CD4-positive, alpha-beta memory T cell (primary cell): Measurements from ENCODE around the gene ATXN2L. TPM values are rescaled to one million over a fixed set of nuclear protein-coding genes. Genes with fewer than 3 reads are reported as not detected.

Source experiments
- CTCF ChIA-PET: fragments of 350-600 bp; sonication (Branson Sonifier 250); formaldehyde crosslinking; loops from one replicate; lab custom pipeline; 2021; ENCODE audit warnings: inconsistent platforms; ENCODE audit not compliant: partially characterized antibody; lab: Charles Lee
- POLR2A ChIA-PET: fragments of 350-600 bp; sonication (Branson Sonifier 250); formaldehyde crosslinking; loops from one replicate; lab custom pipeline; 2021; ENCODE audit not compliant: partially characterized antibody; lab: Charles Lee
- DNase-seq, 5 donors: peaks; one replicate each; pipeline versions ENCODE4 v3.0.0 to v3.0.0-alpha.2; 2020 to 2022; ENCODE audit warnings: mixed read lengths in 1 of 5
- H3K27ac ChIP-seq: one replicate; pipeline ENCODE4 v1.7.0; 2013; ENCODE audit warnings: low read depth, low read length
- H3K27me3 ChIP-seq: 2 replicates; pipeline ENCODE4 v1.7.0; 2013; ENCODE audit warnings: mild to moderate bottlenecking, low read length, moderate library complexity; ENCODE audit not compliant: insufficient read depth
- H3K36me3 ChIP-seq: 2 replicates; pipeline ENCODE4 v1.7.0; 2013; ENCODE audit warnings: mild to moderate bottlenecking, low read length, moderate library complexity; ENCODE audit not compliant: insufficient read depth
- H3K4me1 ChIP-seq: 2 replicates; pipeline ENCODE4 v1.7.0; 2013; ENCODE audit warnings: mild to moderate bottlenecking, low read length, moderate library complexity; ENCODE audit not compliant: insufficient read depth
- H3K4me3 ChIP-seq, 2 donors: one replicate each; pipeline ENCODE4 v1.7.0; 2013; ENCODE audit warnings: low read length in 2 of 2, mild to moderate bottlenecking in 1 of 2
- H3K9me3 ChIP-seq, 2 donors: one replicate each; pipeline ENCODE4 v1.7.0; 2013; ENCODE audit warnings: low read length in 2 of 2, control low read depth in 1 of 2; ENCODE audit not compliant: control insufficient read depth in 1 of 2
- H3K27ac Mint-ChIP-seq, 7 donors: one replicate each; pipeline ENCODE4 v1.8.0; 2020 to 2021; ENCODE audit warnings: mixed read lengths in 7 of 7, mild to moderate bottlenecking in 6 of 7, inconsistent platforms in 3 of 7, moderate library complexity in 3 of 7
- H3K27me3 Mint-ChIP-seq, 2 donors: one replicate each; pipeline ENCODE4 v1.8.0; 2020 to 2021; ENCODE audit warnings: mixed read lengths in 2 of 2
- H3K36me3 Mint-ChIP-seq, 2 donors: one replicate each; pipeline ENCODE4 v1.8.0; 2020 to 2021; ENCODE audit warnings: mixed read lengths in 2 of 2, inconsistent platforms in 1 of 2, mild to moderate bottlenecking in 1 of 2
- H3K4me1 Mint-ChIP-seq, 4 donors: one replicate each; pipeline ENCODE4 v1.8.0; 2020 to 2021; ENCODE audit warnings: mixed read lengths in 4 of 4, mild to moderate bottlenecking in 1 of 4
- H3K4me3 Mint-ChIP-seq, 8 donors: one replicate each; pipeline ENCODE4 v1.8.0; 2020 to 2021; ENCODE audit warnings: mixed read lengths in 8 of 8, mild to moderate bottlenecking in 7 of 8, moderate library complexity in 6 of 8, inconsistent platforms in 3 of 8
- H3K9me3 Mint-ChIP-seq, 8 donors: one replicate each; pipeline ENCODE4 v1.8.0; 2020 to 2021; ENCODE audit warnings: mixed read lengths in 8 of 8, mild to moderate bottlenecking in 5 of 8, inconsistent platforms in 3 of 8, moderate library complexity in 1 of 8
- intact Hi-C: fragments of 100-400 bp; cut with micrococcal nuclease; formaldehyde crosslinking; loops from one replicate; pipeline ENCODE4 v1.15.1; 2023
- polyA plus RNA-seq, 2 donors: library from polyadenylated mRNA; unstranded; fragments of 300-500 nt; fragmentation: Illumina TruSeq; gene quantifications; one replicate each; pipeline ENCODE4 v1.2.3, GENCODE V29; 2021
- total RNA-seq, 2 experiments: library from RNA; stranded (reverse); gene quantifications; one replicate each; pipeline ENCODE4 v1.2.3, GENCODE V29; 2021

The ATXN2L gene
- total and polyA plus RNA-seq, 4 experiments from 2014 or later = 7.1 to 266 (median 150) TPM

DNA sequence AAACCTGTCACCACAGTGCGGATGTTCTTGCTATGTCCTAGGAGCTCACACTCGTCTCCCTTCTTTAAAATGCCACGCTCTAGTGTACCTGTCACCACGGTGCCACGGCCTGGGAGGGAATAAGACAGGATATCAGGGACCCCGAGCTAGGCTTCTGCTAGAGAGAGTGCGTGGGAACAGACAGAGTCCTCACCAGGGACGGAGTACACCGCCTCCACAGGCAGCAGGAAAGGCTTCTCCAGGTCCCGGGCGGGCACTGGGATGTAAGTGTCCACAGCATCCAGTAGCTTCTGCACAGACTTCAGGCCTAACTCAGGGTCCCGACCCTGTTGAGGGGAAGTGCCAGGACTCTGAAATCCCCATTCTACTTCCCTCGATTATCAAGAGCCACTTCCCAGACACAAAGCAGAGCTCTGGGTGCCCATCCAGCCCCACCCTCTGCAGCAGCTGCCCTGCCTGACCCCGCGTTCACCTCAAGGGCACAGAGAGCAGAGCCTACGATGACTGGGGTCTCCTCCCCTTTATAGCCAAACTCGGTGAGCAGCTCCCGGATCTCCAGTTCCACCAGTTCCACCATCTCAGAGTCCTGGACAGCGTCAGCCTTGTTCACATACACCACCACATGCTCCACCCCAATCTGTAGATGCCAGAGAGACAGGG lies 21.6 kb downstream of the ATXN2L start:
- ChIA-PET CTCF (interaction anchor here (1.3 kb wide), 1 partner anchor 101 kb away, joined by 4 read pairs; no protein-coding TSS in a partner anchor), POLR2A (interaction anchor here (1.0 to 5.7 kb wide), 4 partner anchors 11 to 22 kb away, joined by 4 to 149 read pairs (median 52); partner anchors contain the start of genes ATXN2L and SH2B1)
- intact Hi-C loops = no loop called here
- H3K9me3 ChIP-seq = no peaks in the 10 kb centered on the region
- peak overlapping the region; percentile 35 to 97 (median 81) for H3K4me3 Mint-ChIP-seq
- peaks cover 22% of the 10 kb centered on the region for H3K4me1 ChIP-seq
- H3K36me3 Mint-ChIP-seq = peaks cover 13 to 52% of the 10 kb centered on the region in 2 donors
- no peak overlapping the region for H3K4me3 ChIP-seq
- peaks cover 18 to 35% (median 25%) of the 10 kb centered on the region in 4 donors for H3K4me1 Mint-ChIP-seq
- peaks cover 0 to 3% (median 0%) of the 10 kb centered on the region in 8 donors for H3K9me3 Mint-ChIP-seq
- H3K27ac Mint-ChIP-seq = peak overlapping the region in 4 of 7 donors; percentile 41 to 99 (median 96)
- no peak for DNase-seq
- H3K27ac ChIP-seq = peak overlapping the region; percentile 87
- no peaks in the 10 kb centered on the region for H3K27me3 Mint-ChIP-seq
- H3K27me3 ChIP-seq = no peaks in the 10 kb centered on the region
- H3K36me3 ChIP-seq = peaks cover 30% of the 10 kb centered on the region

DNA sequence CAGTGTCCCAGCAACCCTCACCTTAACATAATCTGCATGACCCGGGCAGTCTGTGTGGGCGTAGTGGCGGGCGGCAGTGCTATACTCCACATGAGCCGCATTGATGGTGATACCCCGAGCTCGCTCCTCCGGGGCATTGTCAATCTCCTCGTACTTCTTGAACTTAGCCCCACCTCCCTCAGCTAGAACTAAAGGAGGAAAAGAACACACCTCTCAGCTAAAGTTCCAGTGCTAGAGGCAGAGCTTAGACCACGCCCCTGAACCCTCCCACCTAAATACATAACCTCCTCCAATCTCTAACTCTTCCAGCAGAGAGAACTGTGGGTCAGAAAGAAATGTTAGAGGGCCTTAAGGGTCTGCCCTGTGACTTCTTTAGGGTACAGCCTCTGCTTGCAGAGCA lies 22.5 kb downstream of the ATXN2L start:
- peaks cover 22% of the 10 kb centered on the region for H3K4me1 ChIP-seq
- peak overlapping the region; percentile 87 for H3K27ac ChIP-seq
- Mint-ChIP-seq H3K4me1 (peaks cover 18 to 35% (median 25%) of the 10 kb centered on the region in 4 donors), H3K27me3 (no peaks in the 10 kb centered on the region), H3K9me3 (peaks cover 0 to 3% (median 0%) of the 10 kb centered on the region in 8 donors), H3K27ac (peak overlapping the region; percentile 95 to 99 (median 97)), H3K4me3 (peak overlapping the region; percentile 92 to 100 (median 94)), H3K36me3 (peaks cover 13 to 49% of the 10 kb centered on the region in 2 donors)
- intact Hi-C loops = no loop called here
- H3K4me3 ChIP-seq = peak overlapping the region; percentile 71 to 93
- H3K9me3 ChIP-seq = no peaks in the 10 kb centered on the region
- H3K27me3 ChIP-seq = no peaks in the 10 kb centered on the region
- DNase-seq = peak in 1 of 5 donors; percentile 57
- peaks cover 30% of the 10 kb centered on the region for H3K36me3 ChIP-seq
- POLR2A ChIA-PET = interaction anchor here (1.0 to 5.7 kb wide), 10 partner anchors 10 to 105 kb away, joined by 3 to 149 read pairs (median 8); partner anchors contain the start of genes ATXN2L, NFATC2IP, RABEP2 and SH2B1
- CTCF ChIA-PET = interaction anchor here (0.7 to 4.8 kb wide), 5 partner anchors 13 to 100 kb away, joined by 3 to 13 read pairs (median 4); partner anchors contain the start of genes ATXN2L and SH2B1

DNA sequence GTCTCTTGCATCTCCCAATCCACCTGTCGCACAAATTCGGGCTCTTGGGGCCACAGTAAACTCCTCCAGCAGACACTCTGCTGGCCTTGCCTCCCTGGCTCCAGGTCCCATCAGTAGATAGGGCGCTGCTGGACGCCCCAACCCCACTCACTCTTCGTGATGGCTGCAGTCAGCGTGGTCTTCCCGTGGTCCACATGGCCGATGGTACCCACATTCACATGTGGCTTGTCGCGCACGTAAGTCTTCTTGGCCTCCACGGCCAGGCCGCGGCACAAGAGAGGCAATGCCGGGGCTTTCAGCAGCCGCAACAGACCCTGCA lies 22.9 kb downstream of the ATXN2L start:
- Histone ChIP-seq H3K9me3 (no peaks in the 10 kb centered on the region), H3K4me3 (peak overlapping the region; percentile 71 to 93), H3K27ac (peak overlapping the region; percentile 87), H3K27me3 (no peaks in the 10 kb centered on the region), H3K4me1 (peaks cover 22% of the 10 kb centered on the region), H3K36me3 (peaks cover 30% of the 10 kb centered on the region)
- Mint-ChIP-seq H3K4me3 (peak overlapping the region; percentile 92 to 100 (median 94)), H3K4me1 (peaks cover 18 to 35% (median 25%) of the 10 kb centered on the region in 4 donors), H3K36me3 (peaks cover 13 to 49% of the 10 kb centered on the region in 2 donors), H3K9me3 (peaks cover 0 to 3% (median 0%) of the 10 kb centered on the region in 8 donors), H3K27ac (peak overlapping the region; percentile 95 to 99 (median 97)), H3K27me3 (no peaks in the 10 kb centered on the region)
- intact Hi-C loops = loop anchor here (1.0 kb wide), 6 partner anchors 18 to 105 kb away; partner anchors contain the start of genes NFATC2IP, RABEP2 and SH2B1
- POLR2A ChIA-PET = interaction anchor here (0.9 to 5.7 kb wide), 13 partner anchors 10 to 139 kb away, joined by 3 to 149 read pairs (median 6); partner anchors contain the start of genes ATXN2L, CD19, LAT and NFATC2IP
- DNase-seq = no peak
- CTCF ChIA-PET = interaction anchor here (0.8 to 4.8 kb wide), 6 partner anchors 12 to 186 kb away, joined by 3 to 37 read pairs (median 6); partner anchors contain the start of genes ATXN2L and SH2B1

DNA sequence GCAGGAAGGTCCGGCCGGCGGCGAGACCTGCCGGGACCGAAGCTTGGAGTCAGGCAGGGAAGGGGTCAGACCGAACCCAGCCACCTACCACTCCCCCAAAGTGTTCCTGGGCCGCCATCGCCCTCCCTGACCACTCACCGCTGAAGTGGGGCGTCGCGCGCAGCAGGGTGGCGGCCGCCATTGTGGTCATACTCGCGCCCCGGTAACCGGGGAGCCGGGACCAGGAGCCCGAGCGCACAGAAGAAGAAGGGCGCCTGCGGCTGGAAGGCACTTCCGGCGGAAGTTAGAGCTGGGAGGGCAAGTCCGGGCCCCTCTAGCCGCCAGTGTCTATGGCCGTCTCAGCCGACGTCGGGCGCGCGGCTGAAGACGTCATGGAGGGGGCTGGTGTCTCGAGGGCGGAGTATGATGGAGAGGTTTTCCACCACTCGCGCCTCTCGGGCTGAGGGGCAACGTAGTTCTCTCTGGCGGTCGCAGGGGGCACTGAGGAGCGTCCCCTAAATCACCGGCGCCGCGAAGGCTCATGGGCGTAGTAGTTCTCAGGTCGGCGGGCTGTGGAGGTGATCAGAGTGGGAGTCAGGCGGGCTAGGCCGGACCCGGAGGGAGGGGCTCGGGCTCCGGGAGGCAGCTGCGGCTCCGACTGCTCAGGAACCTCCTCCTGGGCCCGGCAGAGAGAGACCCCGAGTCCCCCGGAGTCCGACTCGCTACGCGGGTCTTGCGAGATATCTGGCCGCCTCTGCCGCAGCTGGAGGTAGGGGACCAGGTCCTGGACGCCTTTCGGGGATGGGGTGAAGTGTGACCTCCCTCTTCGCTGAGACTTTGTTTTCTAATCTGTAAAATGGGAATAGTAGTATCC lies 23.5 kb downstream of the ATXN2L start, which contains the start of gene TUFM:
TUFM (minus strand) TSS at position 269 of the 853 bp plus-strand sequence; CDS start at position 190, 79 bp downstream.
- intact Hi-C loops = loop anchor here (1.0 kb wide), 6 partner anchors 17 to 104 kb away; partner anchors contain the start of genes NFATC2IP, RABEP2 and SH2B1
- Histone ChIP-seq H3K27me3 (no peaks in the 10 kb centered on the region), H3K4me1 (peaks cover 22% of the 10 kb centered on the region), H3K27ac (peak within 1 kb of the TSS; percentile 87), H3K9me3 (no peaks in the 10 kb centered on the region), H3K36me3 (peaks cover 30% of the 10 kb centered on the region), H3K4me3 (peak within 1 kb of the TSS; percentile 86 to 93)
- Mint-ChIP-seq H3K4me1 (peaks cover 18 to 35% (median 25%) of the 10 kb centered on the region in 4 donors), H3K36me3 (peaks cover 13 to 49% of the 10 kb centered on the region in 2 donors), H3K27ac (peak within 1 kb of the TSS; percentile 95 to 99 (median 97)), H3K9me3 (peaks cover 0 to 3% (median 0%) of the 10 kb centered on the region in 8 donors), H3K4me3 (peak within 1 kb of the TSS; percentile 92 to 100 (median 94)), H3K27me3 (no peaks in the 10 kb centered on the region)
- DNase-seq = peak; percentile 98 to 99 (median 99)
- CTCF ChIA-PET = interaction anchor here (0.8 to 4.8 kb wide), 6 partner anchors 12 to 185 kb away, joined by 3 to 37 read pairs (median 10); partner anchors contain the start of genes ATXN2L and SH2B1
- POLR2A ChIA-PET = interaction anchor here (0.6 to 5.7 kb wide), 17 partner anchors 9 to 138 kb away, joined by 3 to 149 read pairs (median 5); partner anchors contain the start of genes ATXN2L, CD19, LAT and NFATC2IP

DNA sequence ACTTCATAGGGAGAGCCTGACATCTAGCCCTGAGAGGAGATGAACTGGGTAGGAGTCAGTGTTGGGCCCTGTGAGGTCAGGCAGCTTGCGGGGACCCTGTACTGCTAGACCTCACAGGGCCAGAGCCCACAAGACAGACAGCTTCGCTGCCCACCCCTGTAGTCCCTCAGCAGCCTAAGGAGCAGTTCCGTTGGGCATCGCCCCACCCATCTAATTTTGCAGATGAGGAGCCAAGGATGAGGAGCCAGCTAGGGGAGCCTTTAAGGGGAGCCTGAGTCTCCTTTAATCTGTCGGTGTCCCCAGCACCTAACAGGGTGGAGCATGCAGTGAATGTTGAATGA lies 24.1 kb downstream of the ATXN2L start:
- DNase-seq = no peak
- ChIA-PET CTCF (interaction anchor here (1.1 to 4.8 kb wide), 5 partner anchors 11 to 185 kb away, joined by 3 to 37 read pairs (median 13); partner anchors contain the start of gene SH2B1), POLR2A (interaction anchor here (0.6 to 5.7 kb wide), 13 partner anchors 9 to 138 kb away, joined by 3 to 149 read pairs (median 5); partner anchors contain the start of genes ATXN2L, CD19, LAT and RABEP2)
- Histone ChIP-seq H3K27me3 (no peaks in the 10 kb centered on the region), H3K36me3 (peaks cover 28% of the 10 kb centered on the region), H3K4me1 (peaks cover 22% of the 10 kb centered on the region), H3K9me3 (no peaks in the 10 kb centered on the region), H3K4me3 (peak overlapping the region; percentile 86 to 93), H3K27ac (peak overlapping the region; percentile 87)
- intact Hi-C loops = loop anchor here (1.0 kb wide), 6 partner anchors 16 to 103 kb away; partner anchors contain the start of genes NFATC2IP, RABEP2 and SH2B1
- peaks cover 0 to 3% (median 0%) of the 10 kb centered on the region in 8 donors for H3K9me3 Mint-ChIP-seq
- H3K4me3 Mint-ChIP-seq = peak overlapping the region; percentile 92 to 100 (median 94)
- H3K4me1 Mint-ChIP-seq = peaks cover 18 to 35% (median 25%) of the 10 kb centered on the region in 4 donors
- H3K36me3 Mint-ChIP-seq = peaks cover 13 to 46% of the 10 kb centered on the region in 2 donors
- H3K27me3 Mint-ChIP-seq = no peaks in the 10 kb centered on the region
- peak overlapping the region; percentile 95 to 99 (median 97) for H3K27ac Mint-ChIP-seq

DNA sequence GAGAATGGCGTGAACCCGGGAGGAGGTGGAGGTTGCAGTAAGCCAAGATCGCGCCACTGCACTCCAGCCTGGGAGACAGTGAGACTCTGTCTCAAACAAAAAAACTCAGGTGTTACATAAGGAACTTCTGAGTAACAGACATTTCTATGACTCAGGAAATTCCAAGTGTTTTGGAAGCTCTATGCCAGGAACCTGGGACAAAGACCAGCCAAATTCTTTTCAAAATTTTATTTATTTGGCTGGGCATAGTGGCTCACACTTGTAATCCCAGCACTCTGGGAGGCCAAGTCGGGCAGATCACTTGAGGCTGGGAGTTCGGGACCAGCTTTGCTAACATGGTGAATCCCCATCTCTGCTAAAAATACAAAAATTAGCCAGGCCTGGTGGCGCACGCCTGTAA lies 35.6 kb downstream of the ATXN2L start:
- intact Hi-C loops = no loop called here

More for the DNA sequence above, 35.6 kb downstream of the ATXN2L start:
- Mint-ChIP-seq H3K27ac (no peak overlapping the region), H3K36me3 (peaks cover 0 to 3% of the 10 kb centered on the region in 2 donors), H3K4me3 (no peak overlapping the region), H3K9me3 (no peaks in the 10 kb centered on the region), H3K27me3 (no peaks in the 10 kb centered on the region), H3K4me1 (peaks cover 3 to 12% (median 5%) of the 10 kb centered on the region in 4 donors)
- no peak overlapping the region for H3K27ac ChIP-seq
- peaks cover 9% of the 10 kb centered on the region for H3K4me1 ChIP-seq
- no peaks in the 10 kb centered on the region for H3K9me3 ChIP-seq
- CTCF ChIA-PET = interaction anchor here (1.0 to 2.6 kb wide), 2 partner anchors 11 to 22 kb away, joined by 3 to 13 read pairs; partner anchors contain the start of gene TUFM
- DNase-seq = no peak
- no peaks in the 10 kb centered on the region for H3K36me3 ChIP-seq
- POLR2A ChIA-PET = interaction anchor here (2.3 kb wide), 1 partner anchor 12 kb away, joined by 10 read pairs; the partner anchor contains the start of gene TUFM
- no peaks in the 10 kb centered on the region for H3K27me3 ChIP-seq
- H3K4me3 ChIP-seq = no peak overlapping the region
